DND-41 (cell line): Measurements from ENCODE around the gene CCDC106.

Source experiments
- ATAC-seq: fragments of 200-7000 bp; cut with Tn5 transposase; 3 replicates; pipeline ENCODE4 v1.9.1; 2021; ENCODE audit warnings: low read depth; ENCODE audit not compliant: insufficient read depth
- DNase-seq: peaks from one replicate; pipeline ENCODE4 v3.0.0-alpha.2; 2020
- H2AFZ ChIP-seq: 2 replicates; pipeline ENCODE4 v1.6.0; 2012; ENCODE audit warnings: low read depth, low read length
- H3K27ac ChIP-seq: 2 replicates; pipeline ENCODE4 v1.5.1; 2012; ENCODE audit warnings: low read length, inconsistent platforms
- H3K27me3 ChIP-seq: fragments of 200-600 bp; sonication (generic); 2 replicates; pipeline ENCODE4 v1.6.0; 2012; ENCODE audit warnings: low read length, mild to moderate bottlenecking, inconsistent platforms; ENCODE audit not compliant: insufficient read depth, poor library complexity
- H3K36me3 ChIP-seq: 2 replicates; pipeline ENCODE4 v1.5.1; 2012; ENCODE audit warnings: low read length, inconsistent platforms; ENCODE audit not compliant: insufficient read depth
- H3K4me1 ChIP-seq: 2 replicates; pipeline ENCODE4 v1.5.1; 2012; ENCODE audit warnings: mild to moderate bottlenecking, low read length; ENCODE audit not compliant: insufficient read depth
- H3K4me2 ChIP-seq: 2 replicates; pipeline ENCODE4 v1.6.0; 2012; ENCODE audit warnings: mild to moderate bottlenecking, moderate library complexity, low read length, inconsistent platforms; ENCODE audit not compliant: insufficient read depth
- H3K4me3 ChIP-seq, 2 experiments: fragments of 200-600 bp in 1 of 2; shearing (Covaris generic) in 1 of 2; 2 replicates each; pipeline ENCODE4 v1.5.1; 2012 to 2016; ENCODE audit warnings: inconsistent platforms in 2 of 2, low read length in 2 of 2, mild to moderate bottlenecking in 2 of 2, low read depth in 1 of 2, moderate library complexity in 1 of 2
- H3K79me2 ChIP-seq: 2 replicates; pipeline ENCODE4 v1.6.0; 2012; ENCODE audit warnings: low read length, inconsistent platforms; ENCODE audit not compliant: insufficient read depth
- H3K9ac ChIP-seq: 2 replicates; pipeline ENCODE4 v1.6.0; 2012; ENCODE audit warnings: low read depth, mild to moderate bottlenecking, inconsistent platforms, low read length, moderate library complexity
- H3K9me3 ChIP-seq: 2 replicates; pipeline ENCODE4 v1.5.1; 2012; ENCODE audit warnings: low read length, moderate library complexity, mild to moderate bottlenecking, inconsistent platforms; ENCODE audit not compliant: insufficient read depth, severe bottlenecking
- H4K20me1 ChIP-seq: 2 replicates; pipeline ENCODE4 v1.6.0; 2012; ENCODE audit warnings: low read length; ENCODE audit not compliant: insufficient read depth
- CTCF ChIP-seq: IDR thresholded peaks from 2 replicates; pipeline ENCODE4 v1.5.1; 2012; ENCODE audit warnings: borderline replicate concordance, low read length, moderate library complexity, mild to moderate bottlenecking; ENCODE audit not compliant: poor library complexity, severe bottlenecking; ENCODE audit errors: extremely low read depth
- EZH2 ChIP-seq: IDR thresholded peaks from 3 replicates; pipeline ENCODE4 v1.6.1; 2012; ENCODE audit warnings: borderline replicate concordance, low read depth, mild to moderate bottlenecking, moderate library complexity, low read length, inconsistent platforms; ENCODE audit not compliant: severe bottlenecking

CCDC106 gene

GRCh38 chr19:55659822-55660221 is 11.8 kb downstream of the CCDC106 start:
- H3K36me3 ChIP-seq: peaks cover 93% of the 10 kb centered on the region
- H3K4me1 ChIP-seq: peaks cover 40% of the 10 kb centered on the region
- no peak for DNase-seq
- TF ChIP-seq CTCF (no peak), EZH2 (no peak)
- ATAC-seq: no peak
- H3K4me2 ChIP-seq: no peak overlapping the region
- H3K4me3 ChIP-seq: no peak overlapping the region
- H2AFZ ChIP-seq: no peak overlapping the region
- H3K79me2 ChIP-seq: peaks cover 100% of the 10 kb centered on the region
- no peaks in the 10 kb centered on the region for H3K27me3 ChIP-seq
- peaks cover 93% of the 10 kb centered on the region for H4K20me1 ChIP-seq
- H3K27ac ChIP-seq: no peak overlapping the region
- no peak overlapping the region for H3K9ac ChIP-seq
- H3K9me3 ChIP-seq: no peaks in the 10 kb centered on the region

DNA sequence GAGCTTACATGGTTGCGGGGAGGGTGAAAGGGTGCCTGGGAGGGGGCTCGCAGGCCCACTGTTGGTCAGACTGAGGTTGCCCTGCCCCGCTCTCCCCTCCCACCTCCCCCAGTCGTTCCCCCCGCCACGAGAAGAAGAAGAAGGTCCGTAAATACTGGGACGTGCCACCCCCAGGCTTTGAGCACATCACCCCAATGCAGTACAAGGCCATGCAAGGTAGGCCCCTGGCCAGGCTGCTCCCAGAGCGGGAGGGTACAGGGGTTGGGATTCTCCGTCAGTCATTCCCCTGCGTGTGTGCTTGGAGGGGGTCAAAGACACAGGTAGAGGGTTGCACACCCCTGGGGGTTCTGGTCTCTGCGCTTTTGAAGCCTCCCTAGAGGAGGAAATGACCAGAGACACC is 12.4 kb downstream of the CCDC106 start:
- no peak for ATAC-seq
- peaks cover 98% of the 10 kb centered on the region for H3K79me2 ChIP-seq
- no peak for TF ChIP-seq CTCF
- TF ChIP-seq EZH2: no peak
- peaks cover 98% of the 10 kb centered on the region for H4K20me1 ChIP-seq
- peaks cover 40% of the 10 kb centered on the region for H3K4me1 ChIP-seq
- H3K36me3 ChIP-seq: peaks cover 98% of the 10 kb centered on the region
- no peak overlapping the region for H3K4me2 ChIP-seq
- no peaks in the 10 kb centered on the region for H3K9me3 ChIP-seq
- no peak overlapping the region for H3K27ac ChIP-seq
- no peaks in the 10 kb centered on the region for H3K27me3 ChIP-seq
- H2AFZ ChIP-seq: no peak overlapping the region
- H3K9ac ChIP-seq: no peak overlapping the region
- no peak for DNase-seq
- no peak overlapping the region for H3K4me3 ChIP-seq

DNA sequence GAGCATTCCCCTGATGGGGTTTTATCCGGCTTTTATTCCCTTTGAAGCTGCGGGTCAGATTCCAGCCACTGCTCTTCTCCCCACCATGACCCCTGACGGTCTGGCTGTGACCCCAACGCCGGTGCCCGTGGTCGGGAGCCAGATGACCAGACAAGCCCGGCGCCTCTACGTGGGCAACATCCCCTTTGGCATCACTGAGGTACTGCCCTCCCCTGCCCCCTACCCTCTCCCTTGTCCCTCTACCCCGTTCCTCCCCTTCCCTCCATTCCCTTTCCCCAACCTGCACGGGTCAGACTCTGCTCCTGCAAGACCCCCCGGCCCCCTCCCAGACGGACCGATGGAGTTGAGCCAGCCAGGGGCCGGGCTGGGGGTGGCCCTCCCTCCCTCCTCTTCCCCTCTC is 13.0 kb downstream of the CCDC106 start:
- Histone ChIP-seq H3K36me3 (peaks cover 98% of the 10 kb centered on the region), H3K79me2 (peaks cover 98% of the 10 kb centered on the region), H3K4me3 (no peak overlapping the region), H4K20me1 (peaks cover 98% of the 10 kb centered on the region), H3K9me3 (no peaks in the 10 kb centered on the region), H3K27me3 (no peaks in the 10 kb centered on the region), H3K4me1 (peaks cover 37% of the 10 kb centered on the region), H3K4me2 (no peak overlapping the region), H3K9ac (no peak overlapping the region), H3K27ac (no peak overlapping the region), H2AFZ (no peak overlapping the region)
- ATAC-seq (no peak), DNase-seq (no peak)
- TF ChIP-seq CTCF (no peak), EZH2 (no peak)

GRCh38 chr19:55661826-55662225 is 13.8 kb downstream of the CCDC106 start:
- H3K9ac ChIP-seq: no peak overlapping the region
- no peak for TF ChIP-seq CTCF
- DNase-seq (no peak), ATAC-seq (no peak)
- H3K9me3 ChIP-seq: no peaks in the 10 kb centered on the region
- no peaks in the 10 kb centered on the region for H3K27me3 ChIP-seq
- H3K4me3 ChIP-seq: no peak overlapping the region
- H4K20me1 ChIP-seq: peaks cover 98% of the 10 kb centered on the region
- peaks cover 29% of the 10 kb centered on the region for H3K4me1 ChIP-seq
- peaks cover 98% of the 10 kb centered on the region for H3K79me2 ChIP-seq
- no peak overlapping the region for H3K27ac ChIP-seq
- H3K36me3 ChIP-seq: peaks cover 99% of the 10 kb centered on the region
- no peak overlapping the region for H3K4me2 ChIP-seq
- no peak overlapping the region for H2AFZ ChIP-seq
